HepG2 (cell line): ENCODE results near the gene STAT6. TPM values are rescaled to one million over a fixed set of nuclear protein-coding genes. Genes with fewer than 3 reads are reported as not detected.
A peak's percentile ranks its signal among the peaks of the same experiment; 100 is the strongest.

Experiments used
- ATAC-seq: fragments of 200-7000 bp; cut with Tn5 transposase; 3 replicates; pipeline ENCODE4 v1.9.1; 2020; ENCODE audit warnings: mild to moderate bottlenecking, moderate library complexity
- BruUV-seq: library from RNA; stranded (reverse); fragments of 400-500 nt; replicated peaks from 2 replicates; lab custom pipeline; 2021; lab: Mats Ljungman, UMichigan
- CTCF ChIA-PET: fragments of 300-600 bp; formaldehyde crosslinking; extraction: SDS; loops from one replicate; lab custom pipeline; 2021; ENCODE audit warnings: low total read pairs, inconsistent platforms, low intra/inter-chr PET ratio; lab: Yijun Ruan, JAX
- POLR2A ChIA-PET: fragments of 350-600 bp; sonication (Branson Sonifier 250); formaldehyde crosslinking; loops from one replicate; lab custom pipeline; 2020; ENCODE audit warnings: antibody characterized with exemption, inconsistent platforms; lab: Yijun Ruan, JAX
- DNase-seq: peaks from one replicate; pipeline ENCODE4 v3.0.0-alpha.2; 2015; ENCODE audit warnings: low spot score
- FAIRE-seq: peaks from 3 replicates; lab custom pipeline; 2011; peaks lifted over from hg19 to GRCh38; lab: Jason Lieb, UNC
- H2AFZ ChIP-seq: one replicate; pipeline ENCODE4 v1.6.1; 2011; ENCODE audit warnings: low read length, inconsistent platforms
- H3K27ac ChIP-seq: fragments of 300-600 bp; 3 replicates; pipeline ENCODE4 v1.8.0; 2011; ENCODE audit warnings: mixed run types, mild to moderate bottlenecking, mixed read lengths, low read length, inconsistent platforms; ENCODE audit not compliant: insufficient read depth; ENCODE audit errors: extremely low read length
- H3K27me3 ChIP-seq, 2 experiments: fragments of 200-600 bp in 1 of 2; 2 replicates in 1 of 2; 3 replicates in 1 of 2; pipeline versions ENCODE4 v1.6.0 to v1.8.0; 2011; ENCODE audit warnings: low read length in 2 of 2, mild to moderate bottlenecking in 2 of 2, moderate library complexity in 2 of 2, inconsistent platforms in 1 of 2; ENCODE audit not compliant: insufficient read depth in 2 of 2, control insufficient read depth in 1 of 2
- H3K36me3 ChIP-seq, 2 experiments: fragments of 200-600 bp in 1 of 2; replicated peaks in 1 of 2; 2 replicates in 1 of 2; 3 replicates in 1 of 2; pipeline versions ENCODE4 v1.5.1 to v1.8.0; 2011; ENCODE audit warnings: low read length in 2 of 2, inconsistent platforms in 1 of 2; ENCODE audit not compliant: insufficient read depth in 2 of 2, control insufficient read depth in 1 of 2
- H3K4me1 ChIP-seq: 2 replicates; pipeline ENCODE4 v1.5.1; 2012; ENCODE audit warnings: low read length, inconsistent platforms; ENCODE audit not compliant: insufficient read depth
- H3K4me2 ChIP-seq: 2 replicates; pipeline ENCODE4 v1.6.0; 2011; ENCODE audit warnings: low read depth, low read length, inconsistent platforms
- H3K4me3 ChIP-seq, 3 experiments: fragments of 200-600 bp in 1 of 3; sonication (generic), shearing (Covaris generic) in 1 of 3; replicated peaks in 1 of 3; 2 replicates each; pipeline ENCODE4 v1.5.1; 2011 to 2016; ENCODE audit warnings: low read length in 3 of 3, inconsistent platforms in 2 of 3, low read depth in 2 of 3, mild to moderate bottlenecking in 2 of 3, control low read depth in 1 of 3, mixed read lengths in 1 of 3; ENCODE audit not compliant: insufficient read depth in 1 of 3
- H3K79me2 ChIP-seq: one replicate; pipeline ENCODE4 v1.6.1; 2011; ENCODE audit warnings: low read length, inconsistent platforms; ENCODE audit not compliant: insufficient read depth
- H3K9ac ChIP-seq: 2 replicates; pipeline ENCODE4 v1.6.0; 2011; ENCODE audit warnings: mild to moderate bottlenecking, low read depth, low read length, inconsistent platforms; ENCODE audit not compliant: insufficient read depth
- H3K9me3 ChIP-seq: 2 replicates; pipeline ENCODE4 v1.5.1; 2012; ENCODE audit warnings: mild to moderate bottlenecking, low read length
- H4K20me1 ChIP-seq: 2 replicates; pipeline ENCODE4 v1.6.0; 2011; ENCODE audit warnings: inconsistent platforms, mild to moderate bottlenecking, low read length, moderate library complexity; ENCODE audit not compliant: insufficient read depth
- CENPT ChIP-seq: sonication (generic); formaldehyde crosslinking; IDR thresholded peaks from 2 replicates; pipeline ENCODE4 v1.8.0; 2022; ENCODE audit warnings: low read depth, mild to moderate bottlenecking, moderate library complexity, missing genetic modification reagents
- PRDM15 ChIP-seq: sonication (generic); formaldehyde crosslinking; IDR thresholded peaks from 2 replicates; pipeline ENCODE4 v1.4.0; 2020; ENCODE audit warnings: missing genetic modification reagents
- RCOR2 ChIP-seq: IDR thresholded peaks from 2 replicates; pipeline ENCODE4 v1.6.1; 2016; ENCODE audit warnings: missing biosample characterization, missing genetic modification reagents
- SIX4 ChIP-seq: sonication (generic); formaldehyde crosslinking; IDR thresholded peaks from 2 replicates; pipeline ENCODE4 v1.4.0; 2020; ENCODE audit warnings: missing genetic modification reagents
- TRIM24 ChIP-seq: sonication (generic); formaldehyde crosslinking; IDR thresholded peaks from 2 replicates; pipeline ENCODE4 v1.8.0; 2022; ENCODE audit warnings: mild to moderate bottlenecking, missing genetic modification reagents
- YEATS2 ChIP-seq: sonication (generic); formaldehyde crosslinking; IDR thresholded peaks from 2 replicates; pipeline ENCODE4 v1.4.0; 2020; ENCODE audit warnings: missing genetic modification reagents, borderline replicate concordance
- ZFP90 ChIP-seq: sonication (generic); formaldehyde crosslinking; IDR thresholded peaks from 2 replicates; pipeline ENCODE4 v1.8.0; 2022; ENCODE audit warnings: missing genetic modification reagents, mild to moderate bottlenecking, inconsistent platforms, borderline replicate concordance
- ZNF160 ChIP-seq: sonication (generic); formaldehyde crosslinking; IDR thresholded peaks from 2 replicates; pipeline ENCODE4 v1.8.0; 2022; ENCODE audit warnings: mild to moderate bottlenecking, inconsistent platforms, missing genetic modification reagents
- ZNF30 ChIP-seq: sonication (generic); formaldehyde crosslinking; IDR thresholded peaks from 2 replicates; pipeline ENCODE4 v1.5.0; 2020; ENCODE audit warnings: mild to moderate bottlenecking, missing genetic modification reagents
- ZNF432 ChIP-seq: sonication (generic); formaldehyde crosslinking; IDR thresholded peaks from 2 replicates; pipeline ENCODE4 v1.5.0; 2020; ENCODE audit warnings: missing genetic modification reagents, mild to moderate bottlenecking, borderline replicate concordance
- ZNF724P ChIP-seq: sonication (generic); formaldehyde crosslinking; IDR thresholded peaks from 2 replicates; pipeline ENCODE4 v1.8.0; 2022; ENCODE audit warnings: missing genetic modification reagents, borderline replicate concordance
- ZSCAN22 ChIP-seq: sonication (generic); formaldehyde crosslinking; IDR thresholded peaks from 2 replicates; pipeline ENCODE4 v1.4.0; 2020; ENCODE audit warnings: mild to moderate bottlenecking, missing genetic modification reagents
- WGBS: methylation state at CpG from one replicate; pipeline ENCODE4 v1.1.6; 2017; ENCODE audit warnings: low lambda C conversion rate; 5-methylcytosine and 5-hydroxymethylcytosine counted together
- in situ Hi-C: cut with HindIII; loops from 2 replicates; pipeline ENCODE4 v1.10.0; 2017; ENCODE audit warnings: low pct_unique_long_range_greater_than_20kb; ENCODE audit not compliant: extremely low pct_ligation_motif_present
- intact Hi-C: fragments of 100-400 bp; cut with micrococcal nuclease; formaldehyde crosslinking; loops from one replicate; pipeline ENCODE4 v1.10.0; 2022; ENCODE audit not compliant: unreplicated experiment
- polyA plus RNA-seq, 8 experiments: library from polyadenylated mRNA; depleted of rRNA in 3 of 8; stranded (reverse) in 7 of 8; unstranded in 1 of 8; fragments of >200 nt; fragmentation: Illumina TruSeq in 4 of 8; extraction: Trizol in 4 of 8; gene quantifications; 2 replicates each; pipeline versions ENCODE4 v1.2.1 to v1.2.3, GENCODE V29; 2011 to 2016; ENCODE audit warnings: low read depth in 4 of 8, missing spikeins in 1 of 8, mixed read lengths in 1 of 8; ENCODE audit not compliant: insufficient read depth in 1 of 8
- total RNA-seq, 5 experiments: library from RNA; depleted of rRNA; stranded (reverse); fragments of >200 nt; fragmentation: Illumina TruSeq; extraction: Trizol; gene quantifications; 2 replicates each; pipeline ENCODE4 v1.2.3, GENCODE V29; 2016; ENCODE audit warnings: low read depth in 1 of 5
- TF ChIP-seq, protein P1 (sequence below): sonication (generic); formaldehyde crosslinking; IDR thresholded peaks from 2 replicates; pipeline ENCODE4 v1.5.1; 2020; ENCODE audit warnings: missing genetic modification reagents, mild to moderate bottlenecking, borderline replicate concordance
- TF ChIP-seq, protein P2 (sequence below): sonication (generic); formaldehyde crosslinking; IDR thresholded peaks from 2 replicates; pipeline ENCODE4 v1.5.1; 2020; ENCODE audit warnings: mild to moderate bottlenecking, missing genetic modification reagents, moderate library complexity

STAT6 gene
- total and polyA plus RNA-seq, 2 of the 13 experiments (the other 11 are each of a cell fraction or from before 2014, with no cell fraction given), result 28.0 to 62.2 TPM

GRCh38 chr12:57123813-57124212, 12.7 kb upstream of the STAT6 start:
- no TSS peak for BruUV-seq
- H4K20me1 ChIP-seq, result no peaks in the 10 kb centered on the region
- no peaks in the 10 kb centered on the region for H3K9me3 ChIP-seq
- 28% methylated on average over 2 of the region's 2 CpGs for WGBS
- no peak overlapping the region for H3K4me3 ChIP-seq
- POLR2A ChIA-PET, result interaction anchor here (0.9 to 16.0 kb wide), 6 partner anchors 9 to 59 kb away, joined by 3 to 827 read pairs (median 6); partner anchors contain the start of gene LRP1-AS
- H3K36me3 ChIP-seq, result no peaks in the 10 kb centered on the region
- no peak overlapping the region for H3K9ac ChIP-seq
- H3K79me2 ChIP-seq, result peaks cover 3% of the 10 kb centered on the region
- no peak overlapping the region for H3K27ac ChIP-seq
- in situ Hi-C loops (no loop called here), intact Hi-C loops (loop anchor here (1.0 kb wide), 1 partner anchor 59 kb away; no protein-coding TSS in a partner anchor)
- ATAC-seq, result no peak
- no peak overlapping the region for H2AFZ ChIP-seq
- H3K27me3 ChIP-seq, result no peaks in the 10 kb centered on the region; a peak in 1 of 5 replicates
- no peak overlapping the region for H3K4me2 ChIP-seq
- no peak for DNase-seq
- H3K4me1 ChIP-seq, result peaks cover 10% of the 10 kb centered on the region
- peak; percentile 4 for FAIRE-seq
- CTCF ChIA-PET, result interaction anchor here (2.3 to 2.7 kb wide), 3 partner anchors 49 to 59 kb away, joined by 28 to 47 read pairs (median 37); no protein-coding TSS in a partner anchor
- no peak for TF ChIP-seq ZNF432 (CRISPR knock-in tag)
- no peak for TF ChIP-seq ZNF724P
- TF ChIP-seq ZSCAN22 (CRISPR knock-in tag), result no peak
- TF ChIP-seq, protein P1, sequence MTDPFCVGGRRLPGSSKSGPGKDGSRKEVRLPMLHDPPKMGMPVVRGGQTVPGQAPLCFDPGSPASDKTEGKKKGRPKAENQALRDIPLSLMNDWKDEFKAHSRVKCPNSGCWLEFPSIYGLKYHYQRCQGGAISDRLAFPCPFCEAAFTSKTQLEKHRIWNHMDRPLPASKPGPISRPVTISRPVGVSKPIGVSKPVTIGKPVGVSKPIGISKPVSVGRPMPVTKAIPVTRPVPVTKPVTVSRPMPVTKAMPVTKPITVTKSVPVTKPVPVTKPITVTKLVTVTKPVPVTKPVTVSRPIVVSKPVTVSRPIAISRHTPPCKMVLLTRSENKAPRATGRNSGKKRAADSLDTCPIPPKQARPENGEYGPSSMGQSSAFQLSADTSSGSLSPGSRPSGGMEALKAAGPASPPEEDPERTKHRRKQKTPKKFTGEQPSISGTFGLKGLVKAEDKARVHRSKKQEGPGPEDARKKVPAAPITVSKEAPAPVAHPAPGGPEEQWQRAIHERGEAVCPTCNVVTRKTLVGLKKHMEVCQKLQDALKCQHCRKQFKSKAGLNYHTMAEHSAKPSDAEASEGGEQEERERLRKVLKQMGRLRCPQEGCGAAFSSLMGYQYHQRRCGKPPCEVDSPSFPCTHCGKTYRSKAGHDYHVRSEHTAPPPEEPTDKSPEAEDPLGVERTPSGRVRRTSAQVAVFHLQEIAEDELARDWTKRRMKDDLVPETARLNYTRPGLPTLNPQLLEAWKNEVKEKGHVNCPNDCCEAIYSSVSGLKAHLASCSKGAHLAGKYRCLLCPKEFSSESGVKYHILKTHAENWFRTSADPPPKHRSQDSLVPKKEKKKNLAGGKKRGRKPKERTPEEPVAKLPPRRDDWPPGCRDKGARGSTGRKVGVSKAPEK (CRISPR knock-in tag), result no peak
- TF ChIP-seq YEATS2 (CRISPR knock-in tag), result no peak
- no peak for TF ChIP-seq ZFP90 (CRISPR knock-in tag)
- TF ChIP-seq SIX4 (CRISPR knock-in tag), result no peak
- no peak for TF ChIP-seq TRIM24 (CRISPR knock-in tag)
- TF ChIP-seq ZNF160 (CRISPR knock-in tag), result no peak
- TF ChIP-seq RCOR2, result no peak
- TF ChIP-seq, protein P2, sequence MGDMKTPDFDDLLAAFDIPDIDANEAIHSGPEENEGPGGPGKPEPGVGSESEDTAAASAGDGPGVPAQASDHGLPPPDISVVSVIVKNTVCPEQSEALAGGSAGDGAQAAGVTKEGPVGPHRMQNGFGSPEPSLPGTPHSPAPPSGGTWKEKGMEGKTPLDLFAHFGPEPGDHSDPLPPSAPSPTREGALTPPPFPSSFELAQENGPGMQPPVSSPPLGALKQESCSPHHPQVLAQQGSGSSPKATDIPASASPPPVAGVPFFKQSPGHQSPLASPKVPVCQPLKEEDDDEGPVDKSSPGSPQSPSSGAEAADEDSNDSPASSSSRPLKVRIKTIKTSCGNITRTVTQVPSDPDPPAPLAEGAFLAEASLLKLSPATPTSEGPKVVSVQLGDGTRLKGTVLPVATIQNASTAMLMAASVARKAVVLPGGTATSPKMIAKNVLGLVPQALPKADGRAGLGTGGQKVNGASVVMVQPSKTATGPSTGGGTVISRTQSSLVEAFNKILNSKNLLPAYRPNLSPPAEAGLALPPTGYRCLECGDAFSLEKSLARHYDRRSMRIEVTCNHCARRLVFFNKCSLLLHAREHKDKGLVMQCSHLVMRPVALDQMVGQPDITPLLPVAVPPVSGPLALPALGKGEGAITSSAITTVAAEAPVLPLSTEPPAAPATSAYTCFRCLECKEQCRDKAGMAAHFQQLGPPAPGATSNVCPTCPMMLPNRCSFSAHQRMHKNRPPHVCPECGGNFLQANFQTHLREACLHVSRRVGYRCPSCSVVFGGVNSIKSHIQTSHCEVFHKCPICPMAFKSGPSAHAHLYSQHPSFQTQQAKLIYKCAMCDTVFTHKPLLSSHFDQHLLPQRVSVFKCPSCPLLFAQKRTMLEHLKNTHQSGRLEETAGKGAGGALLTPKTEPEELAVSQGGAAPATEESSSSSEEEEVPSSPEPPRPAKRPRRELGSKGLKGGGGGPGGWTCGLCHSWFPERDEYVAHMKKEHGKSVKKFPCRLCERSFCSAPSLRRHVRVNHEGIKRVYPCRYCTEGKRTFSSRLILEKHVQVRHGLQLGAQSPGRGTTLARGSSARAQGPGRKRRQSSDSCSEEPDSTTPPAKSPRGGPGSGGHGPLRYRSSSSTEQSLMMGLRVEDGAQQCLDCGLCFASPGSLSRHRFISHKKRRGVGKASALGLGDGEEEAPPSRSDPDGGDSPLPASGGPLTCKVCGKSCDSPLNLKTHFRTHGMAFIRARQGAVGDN, result no peak
- TF ChIP-seq ZNF30 (CRISPR knock-in tag), result no peak
- no peak for TF ChIP-seq CENPT (CRISPR knock-in tag)
- no peak for TF ChIP-seq PRDM15 (CRISPR knock-in tag)
